GM23248 (cell line): Measurements from ENCODE around the gene TUNAR.

ENCODE experiments used
- EZH2 ChIP-seq: fragments of 200-600 bp; sonication (generic); IDR thresholded peaks from 2 replicates; pipeline ENCODE4 v1.6.1; 2018; ENCODE audit warnings: antibody characterized with exemption, mild to moderate bottlenecking; ENCODE audit not compliant: insufficient read depth, poor library complexity, severe bottlenecking
- EZH2phosphoT487 ChIP-seq: fragments of 200-600 bp; sonication (generic); IDR thresholded peaks from 2 replicates; pipeline ENCODE4 v1.6.1; 2018; ENCODE audit warnings: antibody characterized with exemption, moderate library complexity, mild to moderate bottlenecking, low read depth; ENCODE audit not compliant: insufficient read depth

DNA sequence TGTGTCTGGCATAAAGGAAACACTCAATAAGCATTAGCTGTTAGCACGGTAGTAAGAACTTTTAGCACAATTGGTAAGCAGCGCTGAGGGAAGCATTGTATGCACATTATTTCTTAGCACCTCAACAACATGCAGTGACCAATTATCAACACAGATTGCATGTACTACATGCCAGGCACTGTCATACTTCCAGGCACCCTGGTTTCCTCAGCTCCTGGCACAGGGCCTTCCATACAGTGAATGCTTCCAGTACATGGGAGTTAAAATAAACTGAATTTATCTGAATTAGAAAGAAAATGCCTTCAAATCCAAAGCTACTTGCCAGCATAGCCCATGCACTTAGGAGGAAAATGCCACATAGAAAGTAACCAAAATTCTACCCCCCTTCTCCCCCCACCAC, 59.4 kb downstream of the TUNAR start:
- TF ChIP-seq EZH2 (no peak), EZH2phosphoT487 (no peak)
